Measurements from ENCODE around the gene SLC9A3.

Gene SLC9A3

GRCh38 chr5:436641-436975 is 87.6 kb downstream of the SLC9A3 start:
- no peak overlapping the region for H3K4me3 Mint-ChIP-seq
- no peaks in the 10 kb centered on the region for H3K9me3 Mint-ChIP-seq
- H3K27ac Mint-ChIP-seq: no peak overlapping the region
- peaks cover 5% of the 10 kb centered on the region for H3K4me1 Mint-ChIP-seq (ENCODE audit: low read depth)
- H3K36me3 Mint-ChIP-seq (ENCODE audit: low read depth): no peaks in the 10 kb centered on the region
- H3K27me3 Mint-ChIP-seq (ENCODE audit: low read depth): no peaks in the 10 kb centered on the region

GRCh38 chr5:435961-436640 is 88.1 kb downstream of the SLC9A3 start:
- Mint-ChIP-seq H3K27ac (no peak overlapping the region), H3K4me3 (no peak overlapping the region), H3K4me1 (ENCODE audit: low read depth) (peaks cover 4% of the 10 kb centered on the region), H3K9me3 (no peaks in the 10 kb centered on the region), H3K36me3 (ENCODE audit: low read depth) (no peaks in the 10 kb centered on the region), H3K27me3 (ENCODE audit: low read depth) (no peaks in the 10 kb centered on the region)

- no peaks in the 10 kb centered on the region for H3K27me3 Mint-ChIP-seq (ENCODE audit: low read depth)
- H3K36me3 Mint-ChIP-seq (ENCODE audit: low read depth): no peaks in the 10 kb centered on the region
- no peaks in the 10 kb centered on the region for H3K4me1 Mint-ChIP-seq (ENCODE audit: low read depth)
- no peak overlapping the region for H3K27ac Mint-ChIP-seq
- no peak overlapping the region for H3K4me3 Mint-ChIP-seq
- H3K9me3 Mint-ChIP-seq: no peaks in the 10 kb centered on the region
Measured at GRCh38 chr5:435156-435790, 89.0 kb downstream of the SLC9A3 start.

GRCh38 chr5:434443-435146 is 89.7 kb downstream of the SLC9A3 start:
- Mint-ChIP-seq H3K4me3 (no peak overlapping the region), H3K9me3 (no peaks in the 10 kb centered on the region), H3K27ac (no peak overlapping the region), H3K27me3 (ENCODE audit: low read depth) (no peaks in the 10 kb centered on the region), H3K36me3 (ENCODE audit: low read depth) (no peaks in the 10 kb centered on the region), H3K4me1 (ENCODE audit: low read depth) (no peaks in the 10 kb centered on the region)

- no peaks in the 10 kb centered on the region for H3K27me3 Mint-ChIP-seq (ENCODE audit: low read depth)
Measured at GRCh38 chr5:433836-434235, 90.4 kb downstream of the SLC9A3 start.

GRCh38 chr5:432928-433791 is 91.1 kb downstream of the SLC9A3 start:
- Mint-ChIP-seq H3K9me3 (no peaks in the 10 kb centered on the region), H3K27ac (no peak overlapping the region), H3K27me3 (ENCODE audit: low read depth) (no peaks in the 10 kb centered on the region), H3K36me3 (ENCODE audit: low read depth) (peaks cover under 1% of the 10 kb centered on the region), H3K4me3 (no peak overlapping the region), H3K4me1 (ENCODE audit: low read depth) (no peaks in the 10 kb centered on the region)

More at GRCh38 chr5:433836-434235, 90.4 kb downstream of the SLC9A3 start:
- Mint-ChIP-seq H3K36me3 (ENCODE audit: low read depth) (no peaks in the 10 kb centered on the region), H3K4me3 (no peak overlapping the region), H3K27ac (no peak overlapping the region), H3K9me3 (no peaks in the 10 kb centered on the region), H3K4me1 (ENCODE audit: low read depth) (no peaks in the 10 kb centered on the region)

- peaks cover 5% of the 10 kb centered on the region for H3K36me3 Mint-ChIP-seq (ENCODE audit: low read depth)
Measured at GRCh38 chr5:432201-432927, 91.9 kb downstream of the SLC9A3 start.

GRCh38 chr5:431711-432050 is 92.6 kb downstream of the SLC9A3 start:
- Mint-ChIP-seq H3K9me3 (no peaks in the 10 kb centered on the region), H3K36me3 (ENCODE audit: low read depth) (peaks cover 6% of the 10 kb centered on the region), H3K27ac (no peak overlapping the region), H3K4me1 (ENCODE audit: low read depth) (no peaks in the 10 kb centered on the region), H3K4me3 (no peak overlapping the region), H3K27me3 (ENCODE audit: low read depth) (no peaks in the 10 kb centered on the region)

More at GRCh38 chr5:432201-432927, 91.9 kb downstream of the SLC9A3 start:
- Mint-ChIP-seq H3K27me3 (ENCODE audit: low read depth) (no peaks in the 10 kb centered on the region), H3K4me1 (ENCODE audit: low read depth) (no peaks in the 10 kb centered on the region), H3K9me3 (no peaks in the 10 kb centered on the region), H3K27ac (no peak overlapping the region), H3K4me3 (no peak overlapping the region)

- no peaks in the 10 kb centered on the region for H3K9me3 Mint-ChIP-seq
Measured at GRCh38 chr5:431001-431710, 93.1 kb downstream of the SLC9A3 start.

GRCh38 chr5:430214-430925 is 93.9 kb downstream of the SLC9A3 start:
- Mint-ChIP-seq H3K4me3 (no peak overlapping the region), H3K27ac (no peak overlapping the region), H3K9me3 (no peaks in the 10 kb centered on the region), H3K4me1 (ENCODE audit: low read depth) (peaks cover 2% of the 10 kb centered on the region), H3K27me3 (ENCODE audit: low read depth) (no peaks in the 10 kb centered on the region), H3K36me3 (ENCODE audit: low read depth) (peaks cover 10% of the 10 kb centered on the region)

More at GRCh38 chr5:431001-431710, 93.1 kb downstream of the SLC9A3 start:
- Mint-ChIP-seq H3K27ac (no peak overlapping the region), H3K27me3 (ENCODE audit: low read depth) (no peaks in the 10 kb centered on the region), H3K4me1 (ENCODE audit: low read depth) (no peaks in the 10 kb centered on the region), H3K4me3 (no peak overlapping the region), H3K36me3 (ENCODE audit: low read depth) (peaks cover 10% of the 10 kb centered on the region)

GRCh38 chr5:429453-430188 is 94.6 kb downstream of the SLC9A3 start:
- Mint-ChIP-seq H3K36me3 (ENCODE audit: low read depth) (peaks cover 10% of the 10 kb centered on the region), H3K27ac (no peak overlapping the region), H3K9me3 (no peaks in the 10 kb centered on the region), H3K4me3 (no peak overlapping the region), H3K4me1 (ENCODE audit: low read depth) (peaks cover 4% of the 10 kb centered on the region), H3K27me3 (ENCODE audit: low read depth) (no peaks in the 10 kb centered on the region)

GRCh38 chr5:428754-429452 is 95.3 kb downstream of the SLC9A3 start:
- H3K9me3 Mint-ChIP-seq: no peaks in the 10 kb centered on the region
- peaks cover 10% of the 10 kb centered on the region for H3K36me3 Mint-ChIP-seq (ENCODE audit: low read depth)
- peaks cover 4% of the 10 kb centered on the region for H3K4me1 Mint-ChIP-seq (ENCODE audit: low read depth)
- no peak overlapping the region for H3K27ac Mint-ChIP-seq
- no peaks in the 10 kb centered on the region for H3K27me3 Mint-ChIP-seq (ENCODE audit: low read depth)
- no peak overlapping the region for H3K4me3 Mint-ChIP-seq
